HepG2 (cell line): Measurements from ENCODE around the gene ABCG5. TPM values are rescaled to one million over a fixed set of nuclear protein-coding genes. Genes with fewer than 3 reads are reported as not detected.

Experiments
- ASH2L ChIP-seq: fragments of 300-600, 200-600 bp; sonication (generic); IDR thresholded peaks from 2 replicates; pipeline ENCODE4 v1.7.0; 2017; ENCODE audit warnings: low read depth, mild to moderate bottlenecking, moderate library complexity, mixed read lengths, low read length; ENCODE audit not compliant: insufficient read length
- ATF7 ChIP-seq, 2 experiments: fragments of 450-650 bp in 1 of 2; sonication (generic) in 1 of 2; formaldehyde crosslinking in 1 of 2; IDR thresholded peaks; 2 replicates each; pipeline versions ENCODE4 v1.4.0 to v1.6.1; 2016 to 2020; ENCODE audit warnings: antibody characterized with exemption in 1 of 2, mild to moderate bottlenecking in 1 of 2, missing genetic modification reagents in 1 of 2
- CREB1 ChIP-seq, 2 experiments: fragments of 450-650 bp in 1 of 2; IDR thresholded peaks; 2 replicates each; pipeline ENCODE4 v1.6.1; 2016 to 2017; ENCODE audit warnings: control low read depth in 1 of 2, mild to moderate bottlenecking in 1 of 2, missing compliant biosample characterization in 1 of 2, missing genetic modification characterization in 1 of 2
- CSRNP1 ChIP-seq: sonication (generic); formaldehyde crosslinking; IDR thresholded peaks from 2 replicates; pipeline ENCODE4 v1.8.1; 2023; ENCODE audit warnings: mild to moderate bottlenecking, missing genetic modification reagents
- E2F5 ChIP-seq: sonication (generic); formaldehyde crosslinking; conservative IDR thresholded peaks from 2 replicates; pipeline ENCODE4 v1.4.0; 2020; ENCODE audit warnings: missing genetic modification reagents
- ELF3 ChIP-seq: IDR thresholded peaks from 2 replicates; pipeline ENCODE4 v1.6.1; 2016; ENCODE audit warnings: missing genetic modification reagents, missing compliant biosample characterization
- KAT7 ChIP-seq: IDR thresholded peaks from 2 replicates; pipeline ENCODE4 v1.6.1; 2018; ENCODE audit warnings: borderline replicate concordance, missing compliant biosample characterization
- KDM5A ChIP-seq: fragments of 200-600 bp; sonication (generic); IDR thresholded peaks from 2 replicates; pipeline ENCODE4 v1.7.0; 2018; ENCODE audit warnings: antibody characterized with exemption, mild to moderate bottlenecking, low read length, borderline replicate concordance
- KLF13 ChIP-seq: sonication (generic); formaldehyde crosslinking; IDR thresholded peaks from 2 replicates; pipeline ENCODE4 v1.4.0; 2020; ENCODE audit warnings: mild to moderate bottlenecking, missing genetic modification reagents
- MIER3 ChIP-seq: IDR thresholded peaks from 2 replicates; pipeline ENCODE4 v1.6.1; 2016; ENCODE audit warnings: missing compliant biosample characterization, borderline replicate concordance
- MXD4 ChIP-seq: IDR thresholded peaks from 2 replicates; pipeline ENCODE4 v1.6.1; 2016; ENCODE audit warnings: mild to moderate bottlenecking, missing biosample characterization, missing genetic modification reagents
- RBM22 ChIP-seq: fragments of 200-400 bp; formaldehyde crosslinking; optimal IDR thresholded peaks from 2 replicates; pipeline ENCODE3; 2017; ENCODE audit warnings: mild to moderate bottlenecking, low read length, moderate library complexity
- SIN3B ChIP-seq: fragments of 150-350 bp; IDR thresholded peaks from 2 replicates; pipeline ENCODE4 v1.6.1; 2014; ENCODE audit warnings: low read length
- SNAPC2 ChIP-seq: sonication (generic); formaldehyde crosslinking; IDR thresholded peaks from 2 replicates; pipeline ENCODE4 v1.8.1; 2022; ENCODE audit warnings: mild to moderate bottlenecking, missing genetic modification reagents
- SRSF4 ChIP-seq: fragments of 200-400 bp; formaldehyde crosslinking; IDR thresholded peaks from one replicate; pipeline ENCODE4 v1.6.1; 2018; ENCODE audit warnings: mild to moderate bottlenecking, low read depth, low read length, moderate library complexity; ENCODE audit not compliant: poor library complexity, severe bottlenecking
- TAF1 ChIP-seq: sonication (generic); formaldehyde crosslinking; IDR thresholded peaks from 2 replicates; pipeline ENCODE4 v1.4.0; 2020; ENCODE audit warnings: missing genetic modification reagents
- YEATS2 ChIP-seq: sonication (generic); formaldehyde crosslinking; IDR thresholded peaks from 2 replicates; pipeline ENCODE4 v1.4.0; 2020; ENCODE audit warnings: missing genetic modification reagents, borderline replicate concordance
- YEATS4 ChIP-seq: sonication (generic); formaldehyde crosslinking; IDR thresholded peaks from 2 replicates; pipeline ENCODE4 v1.4.0; 2020; ENCODE audit warnings: missing genetic modification reagents, borderline replicate concordance
- ZBTB38 ChIP-seq: sonication (generic); formaldehyde crosslinking; IDR thresholded peaks from 2 replicates; pipeline ENCODE4 v1.5.1; 2020; ENCODE audit warnings: mild to moderate bottlenecking, missing genetic modification reagents
- ZNF460 ChIP-seq: sonication (generic); formaldehyde crosslinking; IDR thresholded peaks from 2 replicates; pipeline ENCODE4 v1.5.1; 2020; ENCODE audit warnings: missing genetic modification reagents, mild to moderate bottlenecking, borderline replicate concordance
- ZNF546 ChIP-seq: sonication (generic); formaldehyde crosslinking; conservative IDR thresholded peaks from 2 replicates; pipeline ENCODE4 v1.8.1; 2023; ENCODE audit warnings: mild to moderate bottlenecking, missing genetic modification reagents
- ZNF547 ChIP-seq: sonication (generic); formaldehyde crosslinking; IDR thresholded peaks from 2 replicates; pipeline ENCODE4 v1.5.1; 2020; ENCODE audit warnings: mild to moderate bottlenecking, missing genetic modification reagents
- ZNF687 ChIP-seq: sonication (generic); formaldehyde crosslinking; IDR thresholded peaks from 2 replicates; pipeline ENCODE4 v1.5.1; 2020; ENCODE audit warnings: mild to moderate bottlenecking, missing genetic modification reagents, moderate library complexity
- polyA plus RNA-seq, 8 experiments: library from polyadenylated mRNA; depleted of rRNA in 3 of 8; stranded (reverse) in 7 of 8; unstranded in 1 of 8; fragments of >200 nt; fragmentation: Illumina TruSeq in 4 of 8; extraction: Trizol in 4 of 8; gene quantifications; 2 replicates each; pipeline versions ENCODE4 v1.2.1 to v1.2.3, GENCODE V29; 2011 to 2016; ENCODE audit warnings: low read depth in 4 of 8, missing spikeins in 1 of 8, mixed read lengths in 1 of 8; ENCODE audit not compliant: insufficient read depth in 1 of 8
- total RNA-seq, 5 experiments: library from RNA; depleted of rRNA; stranded (reverse); fragments of >200 nt; fragmentation: Illumina TruSeq; extraction: Trizol; gene quantifications; 2 replicates each; pipeline ENCODE4 v1.2.3, GENCODE V29; 2016; ENCODE audit warnings: low read depth in 1 of 5

The ABCG5 gene
- total and polyA plus RNA-seq, 2 of the 13 experiments (the other 11 are each of a cell fraction or from before 2014, with no cell fraction given): 15.1 to 39.0 TPM

GRCh38 chr2:43773876-43774613, 64.6 kb downstream of the ABCG5 start, which contains the start of gene DYNC2LI1 (continued):
- TF ChIP-seq ZNF687 (CRISPR knock-in tag) (peak; percentile 91), SRSF4 (no peak), ZNF546 (CRISPR knock-in tag) (peak; percentile 83; the same call in 1 of the 2 replicates), YEATS2 (CRISPR knock-in tag) (peak; percentile 86), MIER3 (CRISPR knock-in tag) (peak; percentile 68; the same call in 1 of the 2 replicates), CREB1 (IDR thresholded peaks at IDR 0.05) (peak; percentile 90), CREB1 (CRISPR knock-in tag; IDR thresholded peaks at IDR 0.05) (peak; percentile 98), MXD4 (CRISPR knock-in tag) (peak; percentile 86), RBM22 (peak; percentile 100), KAT7 (CRISPR knock-in tag) (0 out of 2 replicates have a peak, but pooled peaks have one; percentile 36), YEATS4 (peak; percentile 37; the same call in 1 of the 2 replicates), ZNF460 (CRISPR knock-in tag) (peak; percentile 95), E2F5 (CRISPR knock-in tag) (0 out of 2 replicates have a peak, but pooled peaks have one; percentile 31), ASH2L (peak; percentile 81), KDM5A (peak; percentile 68; the same call in 1 of the 2 replicates), ATF7 (IDR thresholded peaks at IDR 0.05) (no peak), ATF7 (CRISPR knock-in tag; IDR thresholded peaks at IDR 0.05) (no peak), ZNF547 (peak; percentile 68), SIN3B (peak; percentile 34; the same call in 1 of the 2 replicates), ELF3 (CRISPR knock-in tag) (peak; percentile 41; the same call in 1 of the 2 replicates), CSRNP1 (0 out of 2 replicates have a peak, but pooled peaks have one; percentile 60), KLF13 (CRISPR knock-in tag) (no peak), SNAPC2 (CRISPR knock-in tag) (no peak; the same call in 1 of the 2 replicates), TAF1 (CRISPR knock-in tag) (peak; percentile 55; the same call in 1 of the 2 replicates), ZBTB38 (peak; percentile 35; the same call in 1 of the 2 replicates)
